Gastrocnemius medialis (tissue), 4 donors: ENCODE measurements around the gene CEBPG.

Experiments
- POLR2A ChIP-seq, 2 donors: fragments of 450-650 bp; IDR thresholded peaks; one replicate each; pipeline ENCODE4 v1.6.1; 2017; ENCODE audit warnings: antibody characterized with exemption in 2 of 2, mild to moderate bottlenecking in 2 of 2, moderate library complexity in 2 of 2
- TF ChIP-seq, protein P1 (sequence below), 5 experiments: fragments of 450-650 bp in 3 of 5; fragments of 200-600 bp in 2 of 5; sonication (generic) in 2 of 5; IDR thresholded peaks in 4 of 5; conservative IDR thresholded peaks in 1 of 5; 1 replicate in 4 of 5; 2 replicates in 1 of 5; pipeline ENCODE4 v1.5.1; 2016 to 2019; ENCODE audit warnings: antibody characterized with exemption in 5 of 5, mild to moderate bottlenecking in 3 of 5, moderate library complexity in 3 of 5

DNA sequence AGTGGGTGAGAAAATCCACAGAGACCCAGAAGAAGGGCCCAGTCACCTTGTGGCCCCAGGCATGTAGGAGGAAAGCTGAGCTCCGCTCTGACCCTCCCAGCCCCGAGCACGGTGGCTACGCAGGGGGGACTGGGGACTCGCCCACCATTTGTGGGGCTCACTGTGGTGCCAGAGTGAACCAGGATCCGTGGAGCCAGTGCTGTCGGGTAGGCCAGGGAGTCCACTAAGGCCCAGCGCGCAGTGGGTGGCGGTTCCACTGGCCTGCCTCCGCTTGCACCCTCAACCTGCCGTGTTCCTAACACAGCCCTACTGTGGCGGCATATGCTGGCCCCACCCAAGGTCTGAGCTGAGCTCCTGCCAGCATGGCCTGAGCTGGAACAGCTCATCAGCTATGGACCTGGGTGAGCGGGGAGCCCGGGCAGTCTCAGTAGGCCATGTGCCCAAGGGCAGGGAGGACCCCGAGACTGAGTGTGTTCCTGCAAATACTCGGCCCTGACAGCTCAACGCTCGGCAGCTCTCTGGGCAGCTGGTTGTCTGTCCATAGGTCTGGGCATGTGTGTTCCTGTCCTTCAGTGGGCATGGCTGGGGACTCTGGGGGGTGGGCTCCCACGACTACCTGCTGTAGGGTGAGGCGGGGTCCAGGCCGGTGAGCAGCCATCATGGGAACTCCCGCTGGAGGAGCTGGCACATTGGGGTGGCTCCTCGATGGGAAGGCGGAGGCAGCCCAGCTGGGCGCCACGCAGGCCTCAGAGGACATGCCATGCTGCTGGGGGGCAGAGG lies 36.6 kb downstream of the CEBPG start:
- TF ChIP-seq, protein P1, sequence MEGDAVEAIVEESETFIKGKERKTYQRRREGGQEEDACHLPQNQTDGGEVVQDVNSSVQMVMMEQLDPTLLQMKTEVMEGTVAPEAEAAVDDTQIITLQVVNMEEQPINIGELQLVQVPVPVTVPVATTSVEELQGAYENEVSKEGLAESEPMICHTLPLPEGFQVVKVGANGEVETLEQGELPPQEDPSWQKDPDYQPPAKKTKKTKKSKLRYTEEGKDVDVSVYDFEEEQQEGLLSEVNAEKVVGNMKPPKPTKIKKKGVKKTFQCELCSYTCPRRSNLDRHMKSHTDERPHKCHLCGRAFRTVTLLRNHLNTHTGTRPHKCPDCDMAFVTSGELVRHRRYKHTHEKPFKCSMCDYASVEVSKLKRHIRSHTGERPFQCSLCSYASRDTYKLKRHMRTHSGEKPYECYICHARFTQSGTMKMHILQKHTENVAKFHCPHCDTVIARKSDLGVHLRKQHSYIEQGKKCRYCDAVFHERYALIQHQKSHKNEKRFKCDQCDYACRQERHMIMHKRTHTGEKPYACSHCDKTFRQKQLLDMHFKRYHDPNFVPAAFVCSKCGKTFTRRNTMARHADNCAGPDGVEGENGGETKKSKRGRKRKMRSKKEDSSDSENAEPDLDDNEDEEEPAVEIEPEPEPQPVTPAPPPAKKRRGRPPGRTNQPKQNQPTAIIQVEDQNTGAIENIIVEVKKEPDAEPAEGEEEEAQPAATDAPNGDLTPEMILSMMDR (IDR thresholded peaks at IDR 0.05 in 4 of 5, conservative IDR thresholded peaks at IDR 0.05 in 1 of 5): no peak
- no peak for TF ChIP-seq POLR2A (IDR thresholded peaks at IDR 0.05)
